Neural cell (in vitro differentiated cells): ENCODE data around the gene REM2. TPM values are rescaled to one million over a fixed set of nuclear protein-coding genes. Genes with fewer than 3 reads are reported as not detected.

ENCODE experiments used
- H2AFZ ChIP-seq: fragments of 200-600, 300-800 bp; sonication (generic), shearing (Covaris generic); 2 replicates; pipeline ENCODE4 v1.6.0; 2014; ENCODE audit warnings: low read depth, mild to moderate bottlenecking, antibody characterized with exemption, low read length, moderate library complexity
- H3F3A ChIP-seq: fragments of 200-600 bp; shearing (Covaris generic); 2 replicates; pipeline ENCODE4 v1.6.1; 2016; ENCODE audit warnings: mild to moderate bottlenecking, moderate library complexity, mixed read lengths, antibody characterized with exemption, low read length; ENCODE audit not compliant: insufficient read depth, poor library complexity, severe bottlenecking
- H3K27ac ChIP-seq: fragments of 200-600, 300-800 bp; sonication (generic), shearing (Covaris generic); 2 replicates; pipeline ENCODE4 v1.5.1; 2014; ENCODE audit warnings: mild to moderate bottlenecking, low read length, moderate library complexity
- H3K27me3 ChIP-seq: fragments of 300-800, 200-600 bp; sonication (generic), shearing (Covaris generic); 2 replicates; pipeline ENCODE4 v1.6.0; 2014; ENCODE audit warnings: mild to moderate bottlenecking, low read depth, low read length, moderate library complexity; ENCODE audit not compliant: insufficient read depth
- H3K36me3 ChIP-seq: fragments of 300-800, 200-600 bp; sonication (generic), shearing (Covaris generic); 2 replicates; pipeline ENCODE4 v1.5.1; 2014; ENCODE audit warnings: mild to moderate bottlenecking, antibody characterized with exemption, low read length, moderate library complexity; ENCODE audit not compliant: insufficient read depth
- H3K4me2 ChIP-seq: fragments of 300-800, 200-600 bp; sonication (generic), shearing (Covaris generic); 2 replicates; pipeline ENCODE4 v1.6.0; 2014; ENCODE audit warnings: mild to moderate bottlenecking, low read length
- H3K4me3 ChIP-seq: fragments of 300-800, 200-600 bp; sonication (generic), shearing (Covaris generic); 2 replicates; pipeline ENCODE4 v1.5.1; 2014; ENCODE audit warnings: mild to moderate bottlenecking, low read length, moderate library complexity
- H3K79me2 ChIP-seq: fragments of 200-600 bp; shearing (Covaris generic); replicated peaks from 2 replicates; pipeline ENCODE4 v1.6.0; 2014; ENCODE audit warnings: mild to moderate bottlenecking, low read length, moderate library complexity; ENCODE audit not compliant: insufficient read depth
- H3K9ac ChIP-seq: fragments of 300-800, 200-600 bp; sonication (generic), shearing (Covaris generic); 2 replicates; pipeline ENCODE4 v1.6.1; 2016; ENCODE audit warnings: mild to moderate bottlenecking, low read length, mixed read lengths
- H3K9me2 ChIP-seq: fragments of 200-600 bp; shearing (Covaris generic); 2 replicates; pipeline ENCODE4 v1.6.1; 2016; ENCODE audit warnings: mild to moderate bottlenecking, low read length, mixed read lengths; ENCODE audit not compliant: insufficient read depth
- H3K9me3 ChIP-seq: fragments of 200-600, 300-800 bp; sonication (generic), shearing (Covaris generic); 2 replicates; pipeline ENCODE4 v1.6.1; 2016; ENCODE audit warnings: mild to moderate bottlenecking, mixed run types, low read length, moderate library complexity, mixed read lengths
- H4K20me1 ChIP-seq: fragments of 200-600 bp; shearing (Covaris generic); 2 replicates; pipeline ENCODE4 v1.6.1; 2016; ENCODE audit warnings: mild to moderate bottlenecking, mixed run types; ENCODE audit not compliant: insufficient read depth
- CTCF ChIP-seq: fragments of 450-650 bp; IDR thresholded peaks from 2 replicates; pipeline ENCODE4 v1.5.1; 2014; ENCODE audit warnings: antibody characterized with exemption, mild to moderate bottlenecking, moderate library complexity; ENCODE audit not compliant: poor library complexity, severe bottlenecking
- EP300 ChIP-seq: fragments of 450-650 bp; conservative IDR thresholded peaks from 2 replicates; pipeline ENCODE4 v1.6.1; 2014; ENCODE audit warnings: antibody characterized with exemption, mild to moderate bottlenecking, moderate library complexity; ENCODE audit not compliant: poor library complexity, severe bottlenecking
- EZH2 ChIP-seq: fragments of 200-600, 300-800 bp; shearing (Covaris generic), sonication (generic); IDR thresholded peaks from 2 replicates; pipeline ENCODE4 v1.6.1; 2014; ENCODE audit warnings: antibody characterized with exemption, low read length, borderline replicate concordance, mild to moderate bottlenecking; ENCODE audit not compliant: insufficient read depth, poor library complexity, severe bottlenecking
- MXI1 ChIP-seq: fragments of 450-650 bp; conservative IDR thresholded peaks from 2 replicates; pipeline ENCODE4 v1.6.1; 2014; ENCODE audit warnings: antibody characterized with exemption, mild to moderate bottlenecking; ENCODE audit not compliant: poor library complexity, severe bottlenecking
- POLR2AphosphoS5 ChIP-seq: IDR thresholded peaks from 2 replicates; pipeline ENCODE4 v1.6.1; 2012
- RAD21 ChIP-seq: fragments of 450-650 bp; conservative IDR thresholded peaks from 2 replicates; pipeline ENCODE4 v1.6.1; 2014; ENCODE audit warnings: antibody characterized with exemption, mild to moderate bottlenecking, moderate library complexity
- REST ChIP-seq: IDR thresholded peaks from 2 replicates; pipeline ENCODE4 v1.6.1; 2012; ENCODE audit warnings: borderline replicate concordance
- SMC3 ChIP-seq: fragments of 450-650 bp; conservative IDR thresholded peaks from 2 replicates; pipeline ENCODE4 v1.6.1; 2014; ENCODE audit warnings: antibody characterized with exemption, mild to moderate bottlenecking, moderate library complexity; ENCODE audit not compliant: poor library complexity
- TAF1 ChIP-seq: IDR thresholded peaks from 2 replicates; pipeline ENCODE4 v1.6.1; 2012; ENCODE audit warnings: low read depth
- polyA plus RNA-seq: library from polyadenylated mRNA; depleted of rRNA; stranded (reverse); fragments of >200 nt; gene quantifications from 2 replicates; pipeline ENCODE4 v1.2.3, GENCODE V29; 2014

The REM2 gene
- polyA plus RNA-seq, 1 donor from 2014 or later: 28.6 TPM

- Histone ChIP-seq H3K9me2 (no peaks in the 10 kb centered on the region), H3K9ac (no peak overlapping the region), H3K27me3 (no peaks in the 10 kb centered on the region), H3K27ac (no peak overlapping the region), H3K9me3 (no peaks in the 10 kb centered on the region), H2AFZ (no peak overlapping the region), H4K20me1 (no peaks in the 10 kb centered on the region), H3K36me3 (no peaks in the 10 kb centered on the region), H3K79me2 (peaks cover 9% of the 10 kb centered on the region), H3K4me3 (no peak overlapping the region), H3F3A (no peaks in the 10 kb centered on the region), H3K4me2 (no peak overlapping the region)
- no peak for TF ChIP-seq EZH2
- TF ChIP-seq POLR2AphosphoS5: no peak
- no peak for TF ChIP-seq CTCF
- TF ChIP-seq EP300: no peak
- TF ChIP-seq REST: no peak
- no peak for TF ChIP-seq RAD21
- TF ChIP-seq MXI1: no peak
- no peak for TF ChIP-seq TAF1
- no peak for TF ChIP-seq SMC3
Observed at GRCh38 chr14:22890416-22890815, 7.4 kb downstream of the REM2 start.

GRCh38 chr14:22892488-22892887 lies 9.5 kb downstream of the REM2 start:
- Histone ChIP-seq H3K36me3 (no peaks in the 10 kb centered on the region), H3K9me2 (no peaks in the 10 kb centered on the region), H3K4me3 (no peak overlapping the region), H3K9me3 (no peaks in the 10 kb centered on the region), H3K79me2 (no peaks in the 10 kb centered on the region), H3K4me2 (no peak overlapping the region), H3K27me3 (no peaks in the 10 kb centered on the region), H3K9ac (no peak overlapping the region), H2AFZ (no peak overlapping the region), H3K27ac (no peak overlapping the region), H3F3A (no peaks in the 10 kb centered on the region), H4K20me1 (no peaks in the 10 kb centered on the region)
- TF ChIP-seq MXI1 (no peak), TAF1 (no peak), EZH2 (no peak), POLR2AphosphoS5 (no peak), SMC3 (no peak), RAD21 (no peak), REST (no peak), EP300 (no peak), CTCF (no peak)
